Measurements from ENCODE around the gene PIGV. TPM values are rescaled to one million over a fixed set of nuclear protein-coding genes. Genes with fewer than 3 reads are reported as not detected.

PIGV gene
- polyA plus RNA-seq, 1 donor from 2014 or later: 4.7 TPM

DNA sequence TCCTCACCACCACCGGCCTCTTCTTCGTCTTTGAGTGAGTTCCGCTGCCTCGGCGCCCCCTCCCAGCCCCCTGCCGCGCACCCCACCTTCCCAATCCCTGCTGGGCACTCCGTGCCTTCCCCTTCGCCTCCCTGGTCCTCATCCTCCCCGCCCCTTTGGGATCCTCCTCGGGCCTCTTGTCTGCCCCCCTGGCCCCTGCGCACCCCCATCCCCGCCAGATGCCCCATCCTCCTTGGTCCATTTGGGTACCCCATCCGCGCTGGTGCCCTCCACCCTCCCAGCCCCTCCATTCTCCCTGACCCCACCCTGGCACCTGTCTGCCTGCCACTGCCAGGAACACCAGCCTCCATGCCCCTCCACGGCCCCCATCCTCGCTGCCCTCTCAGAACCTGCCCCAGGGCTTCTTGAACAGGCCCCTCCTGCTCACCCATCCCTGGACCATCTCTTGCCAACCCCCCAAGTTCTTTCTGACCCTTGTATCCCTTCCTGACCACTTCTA is 39.4 kb downstream of the PIGV start (continued):
- TF ChIP-seq REST (IDR thresholded peaks at IDR 0.05; ENCODE audit: borderline replicate concordance): no peak
- no peak for TF ChIP-seq MXI1 (conservative IDR thresholded peaks at IDR 0.05; ENCODE audit: poor library complexity, severe bottlenecking)
- no peak for TF ChIP-seq SMC3 (conservative IDR thresholded peaks at IDR 0.05; ENCODE audit: poor library complexity)

DNA sequence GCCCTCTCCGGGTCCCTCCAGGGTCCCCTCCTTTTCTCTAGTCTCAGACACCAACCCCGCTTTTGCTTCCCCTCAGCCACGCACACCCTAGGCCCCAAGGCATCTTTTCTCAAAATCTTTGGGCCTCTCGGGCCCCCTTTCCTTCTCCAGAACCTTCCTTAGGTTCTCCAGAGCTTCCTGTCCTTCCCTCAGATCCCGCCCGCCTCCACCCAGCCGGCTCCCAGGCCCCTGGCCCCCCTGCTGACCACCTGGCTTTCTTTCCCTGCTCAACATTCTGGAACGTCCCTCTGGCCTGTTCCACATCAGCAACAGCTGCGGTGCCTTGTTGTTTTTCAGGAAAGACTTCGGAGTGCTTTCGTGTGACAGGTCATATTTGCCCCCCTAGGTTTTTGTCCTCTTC is 39.9 kb downstream of the PIGV start:
- Histone ChIP-seq H3K9me2 (ENCODE audit: insufficient read depth, low read length) (no peaks in the 10 kb centered on the region), H3K4me2 (ENCODE audit: low read length) (peak overlapping the region; percentile 65), H3K36me3 (ENCODE audit: insufficient read depth, low read length) (no peaks in the 10 kb centered on the region), H4K20me1 (ENCODE audit: insufficient read depth) (no peaks in the 10 kb centered on the region), H3F3A (ENCODE audit: insufficient read depth, low read length, poor library complexity, severe bottlenecking) (no peaks in the 10 kb centered on the region), H3K9ac (ENCODE audit: low read length) (peak overlapping the region; percentile 82), H3K79me2 (replicated peaks; ENCODE audit: insufficient read depth, low read length) (peaks cover 32% of the 10 kb centered on the region), H3K9me3 (ENCODE audit: low read length) (no peaks in the 10 kb centered on the region), H3K4me3 (ENCODE audit: low read length) (peak overlapping the region; percentile 78), H3K27ac (ENCODE audit: low read length) (no peak overlapping the region), H2AFZ (ENCODE audit: low read depth, low read length) (peak overlapping the region; percentile 21), H3K27me3 (ENCODE audit: insufficient read depth, low read depth, low read length) (no peaks in the 10 kb centered on the region)
- TF ChIP-seq POLR2AphosphoS5 (IDR thresholded peaks at IDR 0.05) (no peak), SMC3 (conservative IDR thresholded peaks at IDR 0.05; ENCODE audit: poor library complexity) (no peak), MXI1 (conservative IDR thresholded peaks at IDR 0.05; ENCODE audit: poor library complexity, severe bottlenecking) (no peak), EZH2 (IDR thresholded peaks at IDR 0.05; ENCODE audit: borderline replicate concordance, insufficient read depth, low read length, poor library complexity, severe bottlenecking) (no peak), EP300 (conservative IDR thresholded peaks at IDR 0.05; ENCODE audit: poor library complexity, severe bottlenecking) (no peak), TAF1 (IDR thresholded peaks at IDR 0.05; ENCODE audit: low read depth) (no peak), REST (IDR thresholded peaks at IDR 0.05; ENCODE audit: borderline replicate concordance) (no peak), CTCF (IDR thresholded peaks at IDR 0.05; ENCODE audit: poor library complexity, severe bottlenecking) (no peak), RAD21 (conservative IDR thresholded peaks at IDR 0.05) (no peak)
